Activated gamma-delta T cell treated with Interleukin-2 at 50 U/mL for 16 hours (primary cell): Measurements from ENCODE around the gene PTBP3.
A peak's percentile ranks its signal among the peaks of the same experiment; 100 is the strongest.

Experiments
- DNase-seq: peaks from one replicate; pipeline ENCODE4 v3.0.0-alpha.2; 2020

PTBP3 gene

GRCh38 chr9:112360047-112360804 is 26.8 kb upstream of the PTBP3 start:
- no peak for DNase-seq

- DNase-seq: no peak
These were observed 22.0 kb upstream of the PTBP3 start for GRCh38 chr9:112355427-112355897.

GRCh38 chr9:112354081-112354743 is 20.8 kb upstream of the PTBP3 start:
- DNase-seq: no peak

- DNase-seq: no peak
These were observed 18.8 kb upstream of the PTBP3 start for GRCh38 chr9:112352209-112352608.

- DNase-seq: no peak
These were observed 17.8 kb upstream of the PTBP3 start for GRCh38 chr9:112351184-112351583.

GRCh38 chr9:112349008-112349333 is 15.6 kb upstream of the PTBP3 start:
- DNase-seq: no peak

GRCh38 chr9:112348257-112349007 is 15.0 kb upstream of the PTBP3 start:
- peak; percentile 44 for DNase-seq

GRCh38 chr9:112341730-112342129 is 8.3 kb upstream of the PTBP3 start:
- no peak for DNase-seq

- DNase-seq: no peak
These were observed 6.5 kb upstream of the PTBP3 start for GRCh38 chr9:112339886-112340285.

- DNase-seq: no peak
These were observed 5.1 kb upstream of the PTBP3 start for GRCh38 chr9:112338561-112338960.

GRCh38 chr9:112337547-112337946 is 4.1 kb upstream of the PTBP3 start:
- DNase-seq: no peak

- DNase-seq: peak; percentile 36
These were observed 1.0 kb upstream of the PTBP3 start for GRCh38 chr9:112334432-112334841.

GRCh38 chr9:112333639-112334431 is 416 bp upstream of the PTBP3 start:
- DNase-seq: peak; percentile 92

- no peak for DNase-seq
These were observed 794 bp downstream of the PTBP3 start for GRCh38 chr9:112332674-112332976.

GRCh38 chr9:112332214-112332613 is 1.2 kb downstream of the PTBP3 start:
- no peak for DNase-seq

GRCh38 chr9:112331674-112331952 is 1.8 kb downstream of the PTBP3 start:
- no peak for DNase-seq

- DNase-seq: no peak
These were observed 4.9 kb downstream of the PTBP3 start for GRCh38 chr9:112328545-112328944.

- no peak for DNase-seq
These were observed 5.5 kb downstream of the PTBP3 start for GRCh38 chr9:112327718-112328450.

- no peak for DNase-seq
These were observed 7.2 kb downstream of the PTBP3 start for GRCh38 chr9:112326194-112326593.

GRCh38 chr9:112325600-112325999 is 7.8 kb downstream of the PTBP3 start:
- DNase-seq: no peak

- DNase-seq: no peak
These were observed 8.3 kb downstream of the PTBP3 start for GRCh38 chr9:112325127-112325526.

GRCh38 chr9:112323378-112323854 is 10.0 kb downstream of the PTBP3 start:
- no peak for DNase-seq
